Neural cell (in vitro differentiated cells): ENCODE data around the gene ACTL8. TPM values are rescaled to one million over a fixed set of nuclear protein-coding genes. Genes with fewer than 3 reads are reported as not detected.

Experiments used
- H2AFZ ChIP-seq: fragments of 200-600, 300-800 bp; sonication (generic), shearing (Covaris generic); 2 replicates; pipeline ENCODE4 v1.6.0; 2014; ENCODE audit warnings: low read depth, mild to moderate bottlenecking, antibody characterized with exemption, low read length, moderate library complexity
- H3F3A ChIP-seq: fragments of 200-600 bp; shearing (Covaris generic); 2 replicates; pipeline ENCODE4 v1.6.1; 2016; ENCODE audit warnings: mild to moderate bottlenecking, moderate library complexity, mixed read lengths, antibody characterized with exemption, low read length; ENCODE audit not compliant: insufficient read depth, poor library complexity, severe bottlenecking
- H3K27ac ChIP-seq: fragments of 200-600, 300-800 bp; sonication (generic), shearing (Covaris generic); 2 replicates; pipeline ENCODE4 v1.5.1; 2014; ENCODE audit warnings: mild to moderate bottlenecking, low read length, moderate library complexity
- H3K27me3 ChIP-seq: fragments of 300-800, 200-600 bp; sonication (generic), shearing (Covaris generic); 2 replicates; pipeline ENCODE4 v1.6.0; 2014; ENCODE audit warnings: mild to moderate bottlenecking, low read depth, low read length, moderate library complexity; ENCODE audit not compliant: insufficient read depth
- H3K36me3 ChIP-seq: fragments of 300-800, 200-600 bp; sonication (generic), shearing (Covaris generic); 2 replicates; pipeline ENCODE4 v1.5.1; 2014; ENCODE audit warnings: mild to moderate bottlenecking, antibody characterized with exemption, low read length, moderate library complexity; ENCODE audit not compliant: insufficient read depth
- H3K4me2 ChIP-seq: fragments of 300-800, 200-600 bp; sonication (generic), shearing (Covaris generic); 2 replicates; pipeline ENCODE4 v1.6.0; 2014; ENCODE audit warnings: mild to moderate bottlenecking, low read length
- H3K4me3 ChIP-seq: fragments of 300-800, 200-600 bp; sonication (generic), shearing (Covaris generic); 2 replicates; pipeline ENCODE4 v1.5.1; 2014; ENCODE audit warnings: mild to moderate bottlenecking, low read length, moderate library complexity
- H3K79me2 ChIP-seq: fragments of 200-600 bp; shearing (Covaris generic); replicated peaks from 2 replicates; pipeline ENCODE4 v1.6.0; 2014; ENCODE audit warnings: mild to moderate bottlenecking, low read length, moderate library complexity; ENCODE audit not compliant: insufficient read depth
- H3K9ac ChIP-seq: fragments of 300-800, 200-600 bp; sonication (generic), shearing (Covaris generic); 2 replicates; pipeline ENCODE4 v1.6.1; 2016; ENCODE audit warnings: mild to moderate bottlenecking, low read length, mixed read lengths
- H3K9me2 ChIP-seq: fragments of 200-600 bp; shearing (Covaris generic); 2 replicates; pipeline ENCODE4 v1.6.1; 2016; ENCODE audit warnings: mild to moderate bottlenecking, low read length, mixed read lengths; ENCODE audit not compliant: insufficient read depth
- H3K9me3 ChIP-seq: fragments of 200-600, 300-800 bp; sonication (generic), shearing (Covaris generic); 2 replicates; pipeline ENCODE4 v1.6.1; 2016; ENCODE audit warnings: mild to moderate bottlenecking, mixed run types, low read length, moderate library complexity, mixed read lengths
- H4K20me1 ChIP-seq: fragments of 200-600 bp; shearing (Covaris generic); 2 replicates; pipeline ENCODE4 v1.6.1; 2016; ENCODE audit warnings: mild to moderate bottlenecking, mixed run types; ENCODE audit not compliant: insufficient read depth
- CTCF ChIP-seq: fragments of 450-650 bp; IDR thresholded peaks from 2 replicates; pipeline ENCODE4 v1.5.1; 2014; ENCODE audit warnings: antibody characterized with exemption, mild to moderate bottlenecking, moderate library complexity; ENCODE audit not compliant: poor library complexity, severe bottlenecking
- EP300 ChIP-seq: fragments of 450-650 bp; conservative IDR thresholded peaks from 2 replicates; pipeline ENCODE4 v1.6.1; 2014; ENCODE audit warnings: antibody characterized with exemption, mild to moderate bottlenecking, moderate library complexity; ENCODE audit not compliant: poor library complexity, severe bottlenecking
- EZH2 ChIP-seq: fragments of 200-600, 300-800 bp; shearing (Covaris generic), sonication (generic); IDR thresholded peaks from 2 replicates; pipeline ENCODE4 v1.6.1; 2014; ENCODE audit warnings: antibody characterized with exemption, low read length, borderline replicate concordance, mild to moderate bottlenecking; ENCODE audit not compliant: insufficient read depth, poor library complexity, severe bottlenecking
- MXI1 ChIP-seq: fragments of 450-650 bp; conservative IDR thresholded peaks from 2 replicates; pipeline ENCODE4 v1.6.1; 2014; ENCODE audit warnings: antibody characterized with exemption, mild to moderate bottlenecking; ENCODE audit not compliant: poor library complexity, severe bottlenecking
- POLR2AphosphoS5 ChIP-seq: IDR thresholded peaks from 2 replicates; pipeline ENCODE4 v1.6.1; 2012
- RAD21 ChIP-seq: fragments of 450-650 bp; conservative IDR thresholded peaks from 2 replicates; pipeline ENCODE4 v1.6.1; 2014; ENCODE audit warnings: antibody characterized with exemption, mild to moderate bottlenecking, moderate library complexity
- REST ChIP-seq: IDR thresholded peaks from 2 replicates; pipeline ENCODE4 v1.6.1; 2012; ENCODE audit warnings: borderline replicate concordance
- SMC3 ChIP-seq: fragments of 450-650 bp; conservative IDR thresholded peaks from 2 replicates; pipeline ENCODE4 v1.6.1; 2014; ENCODE audit warnings: antibody characterized with exemption, mild to moderate bottlenecking, moderate library complexity; ENCODE audit not compliant: poor library complexity
- TAF1 ChIP-seq: IDR thresholded peaks from 2 replicates; pipeline ENCODE4 v1.6.1; 2012; ENCODE audit warnings: low read depth
- polyA plus RNA-seq: library from polyadenylated mRNA; depleted of rRNA; stranded (reverse); fragments of >200 nt; gene quantifications from 2 replicates; pipeline ENCODE4 v1.2.3, GENCODE V29; 2014

ACTL8 gene
- polyA plus RNA-seq, 1 donor from 2014 or later = not detected

DNA sequence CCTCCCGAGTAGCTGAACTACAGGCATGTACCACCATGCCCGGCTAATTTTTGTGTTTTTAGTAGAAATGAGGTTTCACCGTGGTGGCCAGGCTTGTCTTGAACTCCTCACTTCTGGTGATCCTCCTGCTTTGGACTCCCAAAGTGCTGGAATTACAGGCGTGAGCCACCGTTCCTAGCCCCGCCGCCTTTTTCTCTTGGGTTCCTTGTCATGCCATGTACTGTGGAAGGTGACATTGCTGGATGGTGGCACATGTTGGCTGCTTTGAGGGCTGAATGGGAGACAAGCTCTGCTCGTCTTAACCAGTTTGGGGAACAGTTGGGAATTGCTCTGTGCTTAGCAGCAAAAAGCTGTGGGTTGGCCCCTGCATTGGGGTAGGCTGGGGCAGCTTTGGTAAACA lies 22.7 kb downstream of the ACTL8 start:
- H2AFZ ChIP-seq = no peak overlapping the region
- H3F3A ChIP-seq = no peaks in the 10 kb centered on the region
- H3K4me2 ChIP-seq = no peak overlapping the region
- no peaks in the 10 kb centered on the region for H3K36me3 ChIP-seq
- no peak overlapping the region for H3K4me3 ChIP-seq
- no peaks in the 10 kb centered on the region for H3K9me3 ChIP-seq
- TF ChIP-seq TAF1 (no peak), EZH2 (no peak), EP300 (no peak), MXI1 (no peak), POLR2AphosphoS5 (no peak), SMC3 (no peak), REST (no peak), CTCF (no peak), RAD21 (no peak)
- no peaks in the 10 kb centered on the region for H3K27me3 ChIP-seq
- H3K27ac ChIP-seq = no peak overlapping the region
- no peaks in the 10 kb centered on the region for H3K9me2 ChIP-seq
- H3K9ac ChIP-seq = no peak overlapping the region
- H3K79me2 ChIP-seq = no peaks in the 10 kb centered on the region
- no peaks in the 10 kb centered on the region for H4K20me1 ChIP-seq

GRCh38 chr1:17780916-17781315 lies 25.8 kb downstream of the ACTL8 start:
- no peaks in the 10 kb centered on the region for H3K79me2 ChIP-seq
- H3K27ac ChIP-seq = no peak overlapping the region
- no peak overlapping the region for H2AFZ ChIP-seq
- TF ChIP-seq SMC3 = no peak
- TF ChIP-seq POLR2AphosphoS5 = no peak
- TF ChIP-seq TAF1 = no peak
- no peak for TF ChIP-seq EP300
- TF ChIP-seq MXI1 = no peak
- TF ChIP-seq REST = no peak
- no peak for TF ChIP-seq EZH2
- TF ChIP-seq RAD21 = no peak
- no peak for TF ChIP-seq CTCF
- H4K20me1 ChIP-seq = no peaks in the 10 kb centered on the region
- H3K9me3 ChIP-seq = no peaks in the 10 kb centered on the region
- no peaks in the 10 kb centered on the region for H3K27me3 ChIP-seq
- H3K9me2 ChIP-seq = no peaks in the 10 kb centered on the region
- H3K36me3 ChIP-seq = no peaks in the 10 kb centered on the region
- H3K9ac ChIP-seq = no peak overlapping the region
- H3F3A ChIP-seq = no peaks in the 10 kb centered on the region
- H3K4me3 ChIP-seq = no peak overlapping the region
- H3K4me2 ChIP-seq = no peak overlapping the region
